HepG2 (cell line): ENCODE measurements around the gene CCNQ. TPM values are rescaled to one million over a fixed set of nuclear protein-coding genes. Genes with fewer than 3 reads are reported as not detected.
A peak's percentile ranks its signal among the peaks of the same experiment; 100 is the strongest.

Experiments used
- ARNTL ChIP-seq: sonication (generic); formaldehyde crosslinking; IDR thresholded peaks from 2 replicates; pipeline ENCODE4 v1.4.0; 2020; ENCODE audit warnings: mild to moderate bottlenecking, missing genetic modification reagents
- E2F5 ChIP-seq: sonication (generic); formaldehyde crosslinking; conservative IDR thresholded peaks from 2 replicates; pipeline ENCODE4 v1.4.0; 2020; ENCODE audit warnings: missing genetic modification reagents
- FOXJ3 ChIP-seq: sonication (generic); formaldehyde crosslinking; IDR thresholded peaks from 2 replicates; pipeline ENCODE4 v1.4.0; 2020; ENCODE audit warnings: missing genetic modification reagents, mild to moderate bottlenecking, borderline replicate concordance
- HMGXB4 ChIP-seq, 2 experiments: sonication (generic) in 1 of 2; formaldehyde crosslinking in 1 of 2; IDR thresholded peaks; 2 replicates each; pipeline versions ENCODE4 v1.4.0 to v1.6.1; 2018 to 2020; ENCODE audit warnings: missing genetic modification reagents in 2 of 2, borderline replicate concordance in 1 of 2, low read depth in 1 of 2, mild to moderate bottlenecking in 1 of 2, missing biosample characterization in 1 of 2
- HNF1B ChIP-seq: sonication (generic); formaldehyde crosslinking; IDR thresholded peaks from 2 replicates; pipeline ENCODE4 v1.5.1; 2020; ENCODE audit warnings: mild to moderate bottlenecking, moderate library complexity, missing genetic modification reagents
- HOXA5 ChIP-seq: sonication (generic); formaldehyde crosslinking; IDR thresholded peaks from 2 replicates; pipeline ENCODE4 v1.4.0; 2020; ENCODE audit warnings: missing genetic modification reagents
- MXD1 ChIP-seq: sonication (generic); formaldehyde crosslinking; IDR thresholded peaks from 2 replicates; pipeline ENCODE4 v1.4.0; 2020; ENCODE audit warnings: mild to moderate bottlenecking, missing genetic modification reagents
- NFE2 ChIP-seq: sonication (generic); formaldehyde crosslinking; IDR thresholded peaks from 2 replicates; pipeline ENCODE4 v1.4.0; 2020; ENCODE audit warnings: missing genetic modification reagents
- NFIC ChIP-seq: IDR thresholded peaks from 2 replicates; pipeline ENCODE4 v1.6.1; 2012; ENCODE audit warnings: mild to moderate bottlenecking, low read length, inconsistent platforms
- NR3C1 ChIP-seq: sonication (generic); formaldehyde crosslinking; IDR thresholded peaks from 2 replicates; pipeline ENCODE4 v1.4.0; 2020; ENCODE audit warnings: missing genetic modification reagents
- USF2 ChIP-seq, 2 experiments: sonication (generic) in 1 of 2; formaldehyde crosslinking in 1 of 2; IDR thresholded peaks; 2 replicates each; pipeline versions ENCODE4 v1.5.1 to v1.6.1; 2011 to 2020; ENCODE audit warnings: borderline replicate concordance in 1 of 2, low read depth in 1 of 2, low read length in 1 of 2, mild to moderate bottlenecking in 1 of 2, missing genetic modification reagents in 1 of 2, moderate library complexity in 1 of 2
- ZBTB14 ChIP-seq: sonication (generic); formaldehyde crosslinking; IDR thresholded peaks from 2 replicates; pipeline ENCODE4 v1.4.0; 2020; ENCODE audit warnings: missing genetic modification reagents
- ZBTB42 ChIP-seq: sonication (generic); formaldehyde crosslinking; IDR thresholded peaks from 2 replicates; pipeline ENCODE4 v1.5.0; 2020; ENCODE audit warnings: mild to moderate bottlenecking, missing genetic modification reagents
- ZBTB7B ChIP-seq: sonication (generic); formaldehyde crosslinking; IDR thresholded peaks from 2 replicates; pipeline ENCODE4 v1.4.0; 2020; ENCODE audit warnings: missing genetic modification reagents
- ZMYM2 ChIP-seq: sonication (generic); formaldehyde crosslinking; IDR thresholded peaks from 2 replicates; pipeline ENCODE4 v1.8.0; 2022; ENCODE audit warnings: mild to moderate bottlenecking, missing genetic modification reagents
- ZNF138 ChIP-seq: sonication (generic); formaldehyde crosslinking; IDR thresholded peaks from 2 replicates; pipeline ENCODE4 v1.5.0; 2020; ENCODE audit warnings: mild to moderate bottlenecking, low read depth, missing genetic modification reagents
- ZNF224 ChIP-seq: sonication (generic); formaldehyde crosslinking; IDR thresholded peaks from 2 replicates; pipeline ENCODE4 v1.5.0; 2020; ENCODE audit warnings: mild to moderate bottlenecking, missing genetic modification reagents
- ZNF558 ChIP-seq: sonication (generic); formaldehyde crosslinking; IDR thresholded peaks from 2 replicates; pipeline ENCODE4 v1.9.0; 2022; ENCODE audit warnings: mild to moderate bottlenecking, missing genetic modification reagents, borderline replicate concordance
- ZNF850 ChIP-seq: sonication (generic); formaldehyde crosslinking; conservative IDR thresholded peaks from 2 replicates; pipeline ENCODE4 v1.9.0; 2021; ENCODE audit warnings: mild to moderate bottlenecking, missing genetic modification reagents
- ZNF883 ChIP-seq: sonication (generic); formaldehyde crosslinking; IDR thresholded peaks from 2 replicates; pipeline ENCODE4 v1.5.1; 2020; ENCODE audit warnings: mild to moderate bottlenecking, missing genetic modification reagents; ENCODE audit errors: not compliant biosample characterization
- ZSCAN21 ChIP-seq: sonication (generic); formaldehyde crosslinking; IDR thresholded peaks from 2 replicates; pipeline ENCODE4 v1.8.0; 2022; ENCODE audit warnings: mild to moderate bottlenecking, missing genetic modification reagents, moderate library complexity, borderline replicate concordance
- polyA plus RNA-seq, 8 experiments: library from polyadenylated mRNA; depleted of rRNA in 3 of 8; stranded (reverse) in 7 of 8; unstranded in 1 of 8; fragments of >200 nt; fragmentation: Illumina TruSeq in 4 of 8; extraction: Trizol in 4 of 8; gene quantifications; 2 replicates each; pipeline versions ENCODE4 v1.2.1 to v1.2.3, GENCODE V29; 2011 to 2016; ENCODE audit warnings: low read depth in 4 of 8, missing spikeins in 1 of 8, mixed read lengths in 1 of 8; ENCODE audit not compliant: insufficient read depth in 1 of 8
- total RNA-seq, 5 experiments: library from RNA; depleted of rRNA; stranded (reverse); fragments of >200 nt; fragmentation: Illumina TruSeq; extraction: Trizol; gene quantifications; 2 replicates each; pipeline ENCODE4 v1.2.3, GENCODE V29; 2016; ENCODE audit warnings: low read depth in 1 of 5

Gene CCNQ
- total and polyA plus RNA-seq, 2 of the 13 experiments (the other 11 are each of a cell fraction or from before 2014, with no cell fraction given), result 15.0 to 25.5 TPM

- TF ChIP-seq ZNF883 (CRISPR knock-in tag), result no peak
- no peak for TF ChIP-seq ZBTB42
- no peak for TF ChIP-seq ZNF558
- no peak for TF ChIP-seq ARNTL (CRISPR knock-in tag)
- TF ChIP-seq MXD1 (CRISPR knock-in tag), result no peak
- no peak for TF ChIP-seq ZNF850 (CRISPR knock-in tag)
- no peak for TF ChIP-seq ZBTB14 (CRISPR knock-in tag)
- TF ChIP-seq FOXJ3 (CRISPR knock-in tag), result no peak
- no peak for TF ChIP-seq USF2 (IDR thresholded peaks at IDR 0.05; ENCODE audit: low read depth, low read length)
- no peak for TF ChIP-seq USF2 (CRISPR knock-in tag; IDR thresholded peaks at IDR 0.05; ENCODE audit: borderline replicate concordance)
- TF ChIP-seq ZMYM2 (CRISPR knock-in tag), result no peak
- no peak for TF ChIP-seq NFIC
- TF ChIP-seq HNF1B (CRISPR knock-in tag), result no peak
- TF ChIP-seq ZBTB7B (CRISPR knock-in tag), result peak; percentile 91
- TF ChIP-seq E2F5 (CRISPR knock-in tag), result no peak
- TF ChIP-seq ZSCAN21 (CRISPR knock-in tag), result peak; percentile 84
- no peak; a peak in 1 of 4 replicates for TF ChIP-seq HMGXB4 (CRISPR knock-in tag; IDR thresholded peaks at IDR 0.05; ENCODE audit: borderline replicate concordance in 1 of 2, low read depth in 1 of 2)
- no peak for TF ChIP-seq ZNF138
- TF ChIP-seq NR3C1 (CRISPR knock-in tag), result no peak
- TF ChIP-seq ZNF224, result no peak
- TF ChIP-seq NFE2, result no peak
- TF ChIP-seq HOXA5 (CRISPR knock-in tag), result no peak; the same call in 1 of the 2 replicates
Observed at GRCh38 chrX:153646620-153647373, 47.9 kb upstream of the CCNQ start, which contains the start of gene DUSP9 (continued).
